Activated CD4-positive, alpha-beta memory T cell treated with anti-CD3 and anti-CD28 coated beads for 36 hours (primary cell): ENCODE measurements around the gene GRM8. TPM values are rescaled to one million over a fixed set of nuclear protein-coding genes. Genes with fewer than 3 reads are reported as not detected.
A peak's percentile ranks its signal among the peaks of the same experiment; 100 is the strongest.

Experiments used
- CTCF ChIA-PET: fragments of 350-600 bp; sonication (Branson Sonifier 250); formaldehyde crosslinking; loops from one replicate; lab custom pipeline; 2021; ENCODE audit warnings: antibody characterized with exemption, inconsistent platforms; lab: Charles Lee
- POLR2A ChIA-PET: fragments of 350-600 bp; sonication (Branson Sonifier 250); formaldehyde crosslinking; loops from one replicate; lab custom pipeline; 2021; ENCODE audit warnings: antibody characterized with exemption; lab: Charles Lee
- DNase-seq: peaks from one replicate; pipeline ENCODE4 v3.0.0-alpha.2; 2020
- H3K27ac Mint-ChIP-seq: one replicate; pipeline ENCODE4 v1.8.0; 2021; ENCODE audit warnings: mixed read lengths
- H3K27me3 Mint-ChIP-seq: one replicate; pipeline ENCODE4 v1.8.0; 2021; ENCODE audit warnings: mixed read lengths
- H3K36me3 Mint-ChIP-seq: one replicate; pipeline ENCODE4 v1.8.0; 2021; ENCODE audit warnings: mixed read lengths
- H3K4me1 Mint-ChIP-seq: one replicate; pipeline ENCODE4 v1.8.0; 2021; ENCODE audit warnings: low read depth, mixed read lengths
- H3K4me3 Mint-ChIP-seq: one replicate; pipeline ENCODE4 v1.8.0; 2021; ENCODE audit warnings: mild to moderate bottlenecking, mixed read lengths
- H3K9me3 Mint-ChIP-seq: one replicate; pipeline ENCODE4 v1.8.0; 2021; ENCODE audit warnings: mixed read lengths
- intact Hi-C: fragments of 100-400 bp; cut with micrococcal nuclease; formaldehyde crosslinking; loops from one replicate; pipeline ENCODE4 v1.15.1; 2023
- total RNA-seq, 2 experiments: library from RNA; stranded (reverse); gene quantifications; one replicate each; pipeline ENCODE4 v1.2.3, GENCODE V29; 2021

The GRM8 gene
- total RNA-seq, 2 experiments from 2014 or later: not detected

DNA sequence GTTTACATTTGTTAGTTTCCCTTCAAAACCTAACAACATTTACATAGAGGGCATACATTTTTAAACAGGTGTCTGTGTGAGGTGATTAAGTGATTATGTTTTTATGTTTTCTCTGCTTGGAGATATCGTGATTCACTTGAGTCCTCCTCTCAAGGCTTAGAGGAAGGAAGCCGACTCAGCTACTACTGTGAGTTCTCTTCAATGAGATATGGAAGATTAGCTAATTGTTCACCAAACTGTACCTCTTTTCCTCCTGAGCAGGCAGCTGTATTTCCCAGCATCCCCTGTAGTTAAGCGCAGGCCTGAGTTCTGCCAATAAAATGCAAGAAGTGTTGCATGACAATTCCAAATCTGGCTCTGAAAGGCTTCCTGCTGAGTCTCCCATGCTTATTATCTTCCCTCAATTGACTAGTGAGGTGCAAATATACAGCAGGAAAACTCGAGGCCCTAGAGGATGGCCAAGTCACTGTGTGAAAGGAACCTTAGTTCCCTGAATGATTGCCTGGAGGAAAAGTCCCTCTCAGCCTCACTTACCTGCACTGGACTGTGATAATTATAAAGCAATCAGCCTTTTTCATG, 528.7 kb downstream of the GRM8 start:
- Mint-ChIP-seq H3K27me3 (no peaks in the 10 kb centered on the region), H3K9me3 (no peaks in the 10 kb centered on the region), H3K27ac (no peak overlapping the region), H3K4me1 (no peaks in the 10 kb centered on the region), H3K4me3 (no peak overlapping the region), H3K36me3 (no peaks in the 10 kb centered on the region)
- CTCF ChIA-PET: no interaction called here
- POLR2A ChIA-PET: no interaction called here
- no peak for DNase-seq
- intact Hi-C loops: no loop called here

DNA sequence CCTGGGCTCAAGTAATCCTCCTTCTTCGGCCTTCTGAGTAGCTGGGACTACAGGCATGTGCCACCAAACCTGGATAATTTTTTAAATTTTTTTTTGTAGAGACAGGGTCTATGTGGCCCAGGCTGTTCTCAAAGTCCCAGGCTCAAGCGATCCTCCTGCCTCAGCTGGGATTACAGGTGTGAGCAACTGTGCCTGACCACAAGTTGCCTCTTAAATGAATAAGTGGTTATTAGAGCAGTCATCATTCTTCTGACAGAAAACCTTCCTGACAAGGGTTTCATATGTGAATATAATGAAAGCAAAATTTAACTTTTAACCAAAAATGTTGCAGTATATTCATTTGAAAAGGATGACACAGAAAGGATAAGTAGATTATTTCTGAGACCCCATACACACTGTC, 532.5 kb downstream of the GRM8 start:
- ChIA-PET POLR2A (interaction anchor here (0.6 kb wide), 1 partner anchor 22 kb away, joined by 3 read pairs; no protein-coding TSS in a partner anchor), CTCF (no interaction called here)
- H3K4me3 Mint-ChIP-seq: no peak overlapping the region
- no peaks in the 10 kb centered on the region for H3K9me3 Mint-ChIP-seq
- intact Hi-C loops: no loop called here
- no peaks in the 10 kb centered on the region for H3K27me3 Mint-ChIP-seq
- H3K36me3 Mint-ChIP-seq: no peaks in the 10 kb centered on the region
- H3K27ac Mint-ChIP-seq: no peak overlapping the region
- no peaks in the 10 kb centered on the region for H3K4me1 Mint-ChIP-seq
- DNase-seq: no peak

DNA sequence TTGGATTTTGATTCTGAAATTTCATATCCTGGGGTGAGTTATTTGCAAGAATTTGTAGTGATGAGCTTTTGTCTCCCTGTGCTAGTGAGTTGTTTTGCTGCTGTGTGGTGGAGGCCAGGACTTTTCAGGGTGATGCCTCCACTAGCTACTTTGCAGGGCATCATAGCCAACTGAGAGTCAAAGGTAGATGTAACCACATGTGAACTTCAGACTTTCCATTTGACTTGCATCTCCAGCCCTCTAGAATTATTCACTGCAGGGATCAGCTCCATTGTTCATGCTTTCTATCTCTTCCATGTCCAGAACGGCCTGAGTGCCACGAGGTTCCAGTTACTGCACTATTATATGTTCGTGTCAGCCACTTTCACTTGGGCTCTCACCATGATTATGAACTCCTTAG, 534.3 kb downstream of the GRM8 start:
- no peak overlapping the region for H3K27ac Mint-ChIP-seq
- CTCF ChIA-PET: interaction anchor here (0.6 kb wide), 1 partner anchor 49 kb away, joined by 3 read pairs; no protein-coding TSS in a partner anchor
- POLR2A ChIA-PET: no interaction called here

DNA sequence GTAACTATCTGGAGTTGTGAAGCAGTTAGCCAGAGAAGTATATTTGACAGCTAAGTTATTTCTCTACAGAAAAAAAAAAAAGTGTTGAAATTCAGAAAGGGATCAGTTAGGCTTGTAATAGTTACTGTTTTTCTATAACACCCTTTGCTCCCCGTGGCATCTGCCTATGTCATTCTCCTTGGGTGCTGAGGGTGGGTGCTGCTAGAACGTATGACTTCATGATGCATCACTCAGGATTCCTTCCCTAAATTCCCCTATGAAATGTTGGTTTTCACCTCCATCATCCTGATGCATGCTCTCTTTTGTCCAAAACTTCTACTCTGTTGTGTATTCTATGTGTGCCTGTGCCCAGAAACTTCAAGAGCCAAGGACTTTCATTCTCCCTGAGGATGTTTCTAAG, 536.4 kb downstream of the GRM8 start:
- H3K27ac Mint-ChIP-seq: no peak overlapping the region
- no peak overlapping the region for H3K4me3 Mint-ChIP-seq
- H3K9me3 Mint-ChIP-seq: peaks cover 5% of the 10 kb centered on the region
- H3K4me1 Mint-ChIP-seq: no peaks in the 10 kb centered on the region
- H3K36me3 Mint-ChIP-seq: no peaks in the 10 kb centered on the region
- POLR2A ChIA-PET: no interaction called here
- no peaks in the 10 kb centered on the region for H3K27me3 Mint-ChIP-seq
- DNase-seq: no peak
- CTCF ChIA-PET: no interaction called here
- intact Hi-C loops: no loop called here

More for the DNA sequence above, 534.3 kb downstream of the GRM8 start:
- intact Hi-C loops: no loop called here
- Mint-ChIP-seq H3K4me1 (no peaks in the 10 kb centered on the region), H3K27me3 (no peaks in the 10 kb centered on the region), H3K9me3 (no peaks in the 10 kb centered on the region), H3K4me3 (no peak overlapping the region), H3K36me3 (no peaks in the 10 kb centered on the region)
- no peak for DNase-seq

DNA sequence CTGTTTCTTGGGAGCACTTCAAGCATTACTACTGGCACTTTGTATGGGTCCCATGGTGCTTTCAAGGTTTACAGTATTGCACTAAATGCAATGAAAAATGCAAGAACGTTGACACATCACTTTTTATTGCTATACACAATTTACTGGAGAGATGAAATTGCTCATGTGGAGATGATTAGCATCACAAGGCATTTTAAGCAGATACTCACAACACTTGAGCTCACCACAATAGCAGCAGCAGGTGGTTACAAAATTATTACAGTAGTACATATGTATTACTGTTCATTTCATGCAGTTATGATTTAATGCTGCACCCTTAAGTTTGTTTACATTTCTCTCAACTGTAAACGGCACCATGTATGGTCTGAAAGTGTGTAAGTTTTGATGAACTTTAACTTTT, 537.7 kb downstream of the GRM8 start:
- Mint-ChIP-seq H3K27me3 (no peaks in the 10 kb centered on the region), H3K36me3 (no peaks in the 10 kb centered on the region), H3K4me3 (no peak overlapping the region), H3K27ac (no peak overlapping the region), H3K9me3 (peaks cover 7% of the 10 kb centered on the region), H3K4me1 (no peaks in the 10 kb centered on the region)
- ChIA-PET CTCF (no interaction called here), POLR2A (no interaction called here)
- DNase-seq: no peak
- intact Hi-C loops: no loop called here

DNA sequence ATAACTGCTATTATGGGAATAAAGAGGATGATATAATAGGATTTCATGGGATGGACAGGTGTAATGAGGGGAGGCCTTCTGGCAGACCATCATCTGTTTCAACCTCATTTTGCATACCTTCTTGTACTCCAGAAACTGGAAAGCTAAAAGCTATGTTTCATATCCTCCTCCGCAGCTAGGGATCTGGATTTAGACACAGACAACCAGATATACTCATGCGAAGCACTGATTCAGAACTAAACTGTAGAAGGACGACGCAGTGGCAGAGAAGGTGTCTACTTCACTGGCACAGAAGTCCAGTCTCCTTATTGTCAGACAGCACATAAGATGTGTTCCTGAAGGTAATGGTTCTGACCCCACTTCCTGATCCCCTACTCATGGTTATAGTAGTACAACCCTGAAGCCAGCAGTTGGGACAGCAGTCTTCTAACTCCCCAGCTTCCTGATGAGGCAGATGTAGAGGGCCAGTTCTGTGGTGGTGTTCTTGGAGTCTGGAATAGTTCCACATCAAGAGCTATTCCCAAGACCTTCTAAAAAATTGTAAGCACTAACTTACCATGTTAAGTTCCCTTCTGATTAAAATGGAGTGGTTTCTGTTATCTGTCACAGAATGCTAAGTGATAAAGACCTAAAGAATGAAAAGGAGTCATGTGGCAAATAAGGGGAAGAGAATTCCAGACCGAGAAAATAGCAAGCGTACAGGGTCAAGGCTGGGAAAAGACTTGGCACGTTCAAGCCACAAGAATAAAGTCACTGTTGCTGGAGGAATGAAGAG, 550.3 kb downstream of the GRM8 start:
- ChIA-PET CTCF (no interaction called here), POLR2A (no interaction called here)
- intact Hi-C loops: loop anchor here (5.0 kb wide), 1 partner anchor 950 kb away; the partner anchor contains the start of gene SND1
- no peaks in the 10 kb centered on the region for H3K4me1 Mint-ChIP-seq
- no peaks in the 10 kb centered on the region for H3K9me3 Mint-ChIP-seq
- H3K27ac Mint-ChIP-seq: no peak overlapping the region
- no peaks in the 10 kb centered on the region for H3K36me3 Mint-ChIP-seq
- no peak overlapping the region for H3K4me3 Mint-ChIP-seq
- DNase-seq: no peak
- H3K27me3 Mint-ChIP-seq: no peaks in the 10 kb centered on the region

DNA sequence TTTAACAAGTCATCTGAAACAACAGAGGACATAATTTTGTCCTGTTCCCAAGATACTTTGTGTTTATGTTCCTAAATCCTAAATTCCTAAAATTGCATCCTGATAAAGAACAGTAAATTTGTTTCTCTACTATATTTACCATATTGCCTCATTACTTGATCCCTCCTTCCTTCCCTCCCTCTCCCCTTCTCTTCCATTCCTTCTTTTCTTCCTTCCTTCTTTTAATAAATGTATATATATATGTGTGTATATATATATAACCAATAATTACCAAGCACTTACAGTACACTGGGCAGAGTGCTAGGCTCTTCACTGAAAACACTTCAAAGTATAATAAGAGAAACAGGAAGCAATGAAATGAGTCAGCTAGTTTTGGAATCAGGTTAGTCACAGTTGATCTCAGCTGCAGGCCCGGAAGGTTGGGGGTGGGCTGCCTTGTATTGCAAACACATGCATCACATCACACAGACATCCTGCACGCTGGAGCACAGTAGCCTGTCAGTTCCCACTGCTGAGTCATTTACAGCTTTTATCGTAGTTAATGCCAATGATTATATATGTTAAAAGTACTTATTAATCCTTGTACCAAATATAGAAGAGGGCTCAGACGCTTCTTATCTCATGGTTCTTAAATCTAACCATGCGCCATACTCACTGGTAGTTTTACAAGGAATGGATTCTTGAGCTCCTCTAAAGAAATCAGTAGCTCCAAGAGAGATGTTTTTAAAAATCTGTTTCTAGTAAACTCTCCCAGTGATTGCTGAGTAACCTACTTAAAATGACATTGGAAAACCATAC, 551.7 kb downstream of the GRM8 start:
- CTCF ChIA-PET: no interaction called here
- no peak overlapping the region for H3K4me3 Mint-ChIP-seq
- H3K36me3 Mint-ChIP-seq: no peaks in the 10 kb centered on the region
- H3K9me3 Mint-ChIP-seq: no peaks in the 10 kb centered on the region
- no peaks in the 10 kb centered on the region for H3K4me1 Mint-ChIP-seq
- no peak overlapping the region for H3K27ac Mint-ChIP-seq
- peak; percentile 82 for DNase-seq
- H3K27me3 Mint-ChIP-seq: no peaks in the 10 kb centered on the region
- intact Hi-C loops: loop anchor here (5.0 kb wide), 1 partner anchor 951 kb away; the partner anchor contains the start of gene SND1
- POLR2A ChIA-PET: no interaction called here

DNA sequence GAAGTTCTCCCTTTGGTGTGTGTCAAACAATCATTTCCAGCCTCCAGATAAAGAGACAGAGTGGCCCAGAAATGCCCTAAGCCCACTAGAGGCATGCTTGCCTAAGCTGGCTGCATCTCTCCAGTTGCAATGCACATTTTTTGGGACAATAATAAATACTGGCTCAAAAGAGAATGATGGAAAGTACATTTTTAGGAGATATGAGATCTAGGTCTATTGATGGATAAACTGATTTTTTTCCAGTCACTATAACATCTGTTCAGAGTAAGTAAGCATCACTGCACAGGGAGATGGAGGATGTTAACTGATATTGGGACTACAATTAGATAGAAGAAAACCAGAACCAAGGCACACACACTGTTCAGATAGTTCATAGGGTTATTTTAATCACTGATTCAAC, 553.0 kb downstream of the GRM8 start:
- H3K4me3 Mint-ChIP-seq: no peak overlapping the region
- H3K9me3 Mint-ChIP-seq: no peaks in the 10 kb centered on the region
- CTCF ChIA-PET: no interaction called here
- POLR2A ChIA-PET: no interaction called here
- H3K27ac Mint-ChIP-seq: no peak overlapping the region
- intact Hi-C loops: loop anchor here (5.0 kb wide), 1 partner anchor 953 kb away; the partner anchor contains the start of gene SND1
- no peak for DNase-seq
- H3K4me1 Mint-ChIP-seq: no peaks in the 10 kb centered on the region
- H3K27me3 Mint-ChIP-seq: no peaks in the 10 kb centered on the region
- no peaks in the 10 kb centered on the region for H3K36me3 Mint-ChIP-seq

DNA sequence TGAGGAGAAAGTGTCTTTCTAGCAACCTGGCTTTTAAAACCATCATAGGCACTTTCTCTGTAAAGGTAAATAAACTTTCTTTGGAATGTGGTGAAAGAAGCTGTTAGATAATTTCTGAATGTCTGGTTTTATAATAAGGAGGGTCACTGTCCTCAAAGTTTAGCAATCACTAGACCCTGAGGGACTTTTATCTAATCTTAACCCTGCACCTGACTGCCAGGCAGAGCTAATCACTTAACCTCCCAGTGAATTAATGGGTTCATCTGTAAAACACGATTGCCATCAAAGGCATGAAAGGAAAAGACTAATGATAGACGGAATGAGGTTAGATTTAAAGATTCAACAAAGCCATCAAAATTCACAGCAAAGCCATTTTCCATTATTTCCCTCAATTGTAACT, 553.8 kb downstream of the GRM8 start:
- POLR2A ChIA-PET: interaction anchor here (0.6 kb wide), 1 partner anchor 22 kb away, joined by 3 read pairs; no protein-coding TSS in a partner anchor
- CTCF ChIA-PET: no interaction called here
- intact Hi-C loops: no loop called here

DNA sequence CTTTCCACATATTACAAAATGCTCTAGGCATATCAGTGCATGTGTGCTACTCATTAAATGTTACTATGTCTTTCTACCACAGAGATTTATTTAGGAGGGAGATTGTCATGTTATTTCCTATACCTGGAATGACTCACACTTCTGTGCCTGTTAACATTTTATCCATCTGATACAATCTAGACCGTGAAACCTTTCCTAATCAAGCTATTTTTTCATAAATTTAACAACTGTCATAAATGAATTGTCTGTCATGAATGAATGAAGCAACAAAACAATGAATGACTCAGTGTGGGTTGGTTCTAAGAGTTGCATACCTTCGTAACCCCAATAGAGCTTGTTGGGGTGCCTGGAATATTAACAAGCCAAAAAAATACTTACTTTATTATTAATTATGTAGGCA, 554.3 kb downstream of the GRM8 start:
- no peaks in the 10 kb centered on the region for H3K9me3 Mint-ChIP-seq
- H3K4me1 Mint-ChIP-seq: no peaks in the 10 kb centered on the region
- DNase-seq: no peak
- intact Hi-C loops: no loop called here
- no peaks in the 10 kb centered on the region for H3K36me3 Mint-ChIP-seq
- H3K27ac Mint-ChIP-seq: no peak overlapping the region
- POLR2A ChIA-PET: interaction anchor here (0.6 kb wide), 1 partner anchor 22 kb away, joined by 3 read pairs; no protein-coding TSS in a partner anchor
- H3K27me3 Mint-ChIP-seq: no peaks in the 10 kb centered on the region
- CTCF ChIA-PET: no interaction called here
- no peak overlapping the region for H3K4me3 Mint-ChIP-seq

More for the DNA sequence above, 553.8 kb downstream of the GRM8 start:
- H3K4me3 Mint-ChIP-seq: no peak overlapping the region
- H3K4me1 Mint-ChIP-seq: no peaks in the 10 kb centered on the region
- no peaks in the 10 kb centered on the region for H3K9me3 Mint-ChIP-seq
- no peak overlapping the region for H3K27ac Mint-ChIP-seq
- H3K27me3 Mint-ChIP-seq: no peaks in the 10 kb centered on the region
- DNase-seq: no peak
- no peaks in the 10 kb centered on the region for H3K36me3 Mint-ChIP-seq

DNA sequence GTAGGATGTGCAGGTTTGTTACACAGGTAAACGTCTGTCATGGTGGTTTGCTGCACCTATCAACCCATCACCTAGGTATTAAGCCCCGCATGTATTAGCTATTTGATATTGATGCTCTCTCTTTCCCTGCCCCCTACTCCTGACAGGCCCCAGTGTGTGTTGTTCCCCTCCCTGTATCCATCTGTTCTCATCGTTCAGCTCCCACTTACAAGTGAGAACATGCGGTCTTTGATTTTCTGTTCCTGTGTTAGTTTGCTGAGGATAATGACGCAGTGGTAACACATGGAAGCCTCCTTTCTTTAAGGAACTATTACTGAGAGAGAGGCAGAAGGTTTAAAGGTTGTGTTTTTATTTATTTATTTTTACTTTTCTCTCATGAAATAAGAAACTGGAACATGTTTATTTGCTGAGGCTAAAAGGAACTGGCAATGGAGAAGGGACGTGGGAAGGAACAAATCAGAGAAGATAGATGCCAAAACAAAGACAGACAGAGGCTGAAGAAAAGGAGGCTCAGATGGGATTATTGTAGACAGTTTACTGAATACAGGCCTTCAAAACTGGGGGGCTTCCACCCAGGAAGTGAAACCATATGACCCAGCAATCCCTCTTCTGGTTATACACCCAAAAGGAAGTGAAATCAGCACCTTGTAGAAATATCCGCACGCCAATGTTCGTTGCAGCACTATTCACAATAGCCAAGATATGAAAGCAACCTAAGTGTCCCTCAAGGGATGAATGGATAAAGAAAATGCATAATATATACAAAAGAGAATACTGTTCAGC, 556.3 kb downstream of the GRM8 start:
- Mint-ChIP-seq H3K27me3 (no peaks in the 10 kb centered on the region), H3K9me3 (no peaks in the 10 kb centered on the region), H3K4me3 (no peak overlapping the region), H3K4me1 (no peaks in the 10 kb centered on the region), H3K36me3 (no peaks in the 10 kb centered on the region), H3K27ac (no peak overlapping the region)
- intact Hi-C loops: no loop called here
- POLR2A ChIA-PET: no interaction called here
- DNase-seq: no peak
- CTCF ChIA-PET: no interaction called here
